GM10847 (cell line): ENCODE results near the gene EEPD1.

Source experiments
- POLR2A ChIP-seq: IDR thresholded peaks from 2 replicates; pipeline ENCODE4 v1.6.1; 2011; ENCODE audit not compliant: insufficient read length; ENCODE audit errors: extremely low read depth

EEPD1 gene

GRCh38 chr7:36167403-36168050 lies 14.5 kb downstream of the EEPD1 start:
- no peak for TF ChIP-seq POLR2A

GRCh38 chr7:36171503-36171902 lies 18.4 kb downstream of the EEPD1 start:
- TF ChIP-seq POLR2A: no peak

GRCh38 chr7:36175886-36176285 lies 22.8 kb downstream of the EEPD1 start:
- no peak for TF ChIP-seq POLR2A

GRCh38 chr7:36176697-36177096 lies 23.6 kb downstream of the EEPD1 start:
- no peak for TF ChIP-seq POLR2A

GRCh38 chr7:36180121-36180520 lies 27.1 kb downstream of the EEPD1 start:
- no peak for TF ChIP-seq POLR2A

- TF ChIP-seq POLR2A: no peak
Observed at GRCh38 chr7:36181668-36182067, 28.6 kb downstream of the EEPD1 start.

- TF ChIP-seq POLR2A: no peak
Observed at GRCh38 chr7:36182854-36183604, 30.0 kb downstream of the EEPD1 start.

- no peak for TF ChIP-seq POLR2A
Observed at GRCh38 chr7:36185092-36185491, 32.0 kb downstream of the EEPD1 start.

- no peak for TF ChIP-seq POLR2A
Observed at GRCh38 chr7:36185756-36186155, 32.7 kb downstream of the EEPD1 start.

GRCh38 chr7:36186359-36187121 lies 33.5 kb downstream of the EEPD1 start:
- TF ChIP-seq POLR2A: no peak

GRCh38 chr7:36188266-36188665 lies 35.2 kb downstream of the EEPD1 start:
- TF ChIP-seq POLR2A: no peak

- no peak for TF ChIP-seq POLR2A
Observed at GRCh38 chr7:36188906-36189305, 35.9 kb downstream of the EEPD1 start.

- TF ChIP-seq POLR2A: no peak
Observed at GRCh38 chr7:36190447-36191291, 37.6 kb downstream of the EEPD1 start.

- no peak for TF ChIP-seq POLR2A
Observed at GRCh38 chr7:36191292-36191920, 38.4 kb downstream of the EEPD1 start.
